Measurements from ENCODE around the gene APLP1.

GRCh38 chr19:35848486-35848885, 19.9 kb upstream of the APLP1 start:
- TF ChIP-seq, protein P1, sequence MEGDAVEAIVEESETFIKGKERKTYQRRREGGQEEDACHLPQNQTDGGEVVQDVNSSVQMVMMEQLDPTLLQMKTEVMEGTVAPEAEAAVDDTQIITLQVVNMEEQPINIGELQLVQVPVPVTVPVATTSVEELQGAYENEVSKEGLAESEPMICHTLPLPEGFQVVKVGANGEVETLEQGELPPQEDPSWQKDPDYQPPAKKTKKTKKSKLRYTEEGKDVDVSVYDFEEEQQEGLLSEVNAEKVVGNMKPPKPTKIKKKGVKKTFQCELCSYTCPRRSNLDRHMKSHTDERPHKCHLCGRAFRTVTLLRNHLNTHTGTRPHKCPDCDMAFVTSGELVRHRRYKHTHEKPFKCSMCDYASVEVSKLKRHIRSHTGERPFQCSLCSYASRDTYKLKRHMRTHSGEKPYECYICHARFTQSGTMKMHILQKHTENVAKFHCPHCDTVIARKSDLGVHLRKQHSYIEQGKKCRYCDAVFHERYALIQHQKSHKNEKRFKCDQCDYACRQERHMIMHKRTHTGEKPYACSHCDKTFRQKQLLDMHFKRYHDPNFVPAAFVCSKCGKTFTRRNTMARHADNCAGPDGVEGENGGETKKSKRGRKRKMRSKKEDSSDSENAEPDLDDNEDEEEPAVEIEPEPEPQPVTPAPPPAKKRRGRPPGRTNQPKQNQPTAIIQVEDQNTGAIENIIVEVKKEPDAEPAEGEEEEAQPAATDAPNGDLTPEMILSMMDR (IDR thresholded peaks at IDR 0.05; ENCODE audit: extremely low read depth in 1 of 2, insufficient read depth in 1 of 2, low read depth in 1 of 2, low read length in 2 of 2) = no peak
- TF ChIP-seq EZH2 (IDR thresholded peaks at IDR 0.05; ENCODE audit: borderline replicate concordance, low read depth, low read length, severe bottlenecking) (no peak), POLR2AphosphoS5 (IDR thresholded peaks at IDR 0.05; ENCODE audit: insufficient read depth, low read depth, low read length) (no peak), FOS (IDR thresholded peaks at IDR 0.05; ENCODE audit: borderline replicate concordance, insufficient read depth, low read length) (no peak), POLR2A (IDR thresholded peaks at IDR 0.05; ENCODE audit: low read depth, low read length) (no peak), MYC (IDR thresholded peaks at IDR 0.05; ENCODE audit: low read depth, low read length) (no peak), GATA2 (IDR thresholded peaks at IDR 0.05; ENCODE audit: insufficient read depth, insufficient read length, low read depth, low read length) (no peak), JUN (IDR thresholded peaks at IDR 0.05; ENCODE audit: borderline replicate concordance, insufficient read depth, insufficient read length, low read depth) (no peak)
- TF ChIP-seq, protein P2, sequence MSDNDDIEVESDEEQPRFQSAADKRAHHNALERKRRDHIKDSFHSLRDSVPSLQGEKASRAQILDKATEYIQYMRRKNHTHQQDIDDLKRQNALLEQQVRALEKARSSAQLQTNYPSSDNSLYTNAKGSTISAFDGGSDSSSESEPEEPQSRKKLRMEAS (IDR thresholded peaks at IDR 0.05; ENCODE audit: insufficient read depth, insufficient read length) = no peak
